Measurements from ENCODE around the gene MED8.

MED8 gene

GRCh38 chr1:43389326-43390313 is at the start of gene MED8, which contains the start of gene SZT2:
MED8 (minus strand) TSS chr1:43389800; CDS start chr1:43389764, 36 bp downstream.
SZT2 (plus strand) TSS chr1:43389899; CDS start chr1:43389969, 70 bp downstream.
- peak; percentile 92 for DNase-seq (ENCODE audit: low read depth)

GRCh38 chr1:43438953-43439581 is 49.5 kb upstream of the MED8 start:
- DNase-seq (ENCODE audit: low read depth) = no peak

- DNase-seq (ENCODE audit: low read depth) = no peak
These were observed 49.0 kb upstream of the MED8 start for GRCh38 chr1:43438576-43438952.

- no peak for DNase-seq (ENCODE audit: low read depth)
These were observed 48.4 kb upstream of the MED8 start for GRCh38 chr1:43438006-43438405.

GRCh38 chr1:43437031-43437973 is 47.7 kb upstream of the MED8 start:
- DNase-seq (ENCODE audit: low read depth) = no peak

GRCh38 chr1:43436371-43436770 is 46.8 kb upstream of the MED8 start:
- no peak for DNase-seq (ENCODE audit: low read depth)

GRCh38 chr1:43435146-43436145 is 45.8 kb upstream of the MED8 start:
- no peak for DNase-seq (ENCODE audit: low read depth)

- DNase-seq (ENCODE audit: low read depth) = no peak
These were observed 44.7 kb upstream of the MED8 start for GRCh38 chr1:43434256-43434655.

GRCh38 chr1:43432907-43433306 is 43.3 kb upstream of the MED8 start:
- DNase-seq (ENCODE audit: low read depth) = no peak

GRCh38 chr1:43432171-43432860 is 42.7 kb upstream of the MED8 start:
- DNase-seq (ENCODE audit: low read depth) = no peak

GRCh38 chr1:43431676-43432075 is 42.1 kb upstream of the MED8 start:
- DNase-seq (ENCODE audit: low read depth) = no peak

- no peak for DNase-seq (ENCODE audit: low read depth)
These were observed 41.2 kb upstream of the MED8 start for GRCh38 chr1:43430831-43431230.

GRCh38 chr1:43427941-43428340 is 38.3 kb upstream of the MED8 start:
- no peak for DNase-seq (ENCODE audit: low read depth)

- DNase-seq (ENCODE audit: low read depth) = no peak
These were observed 37.9 kb upstream of the MED8 start for GRCh38 chr1:43427524-43427923.

- DNase-seq (ENCODE audit: low read depth) = no peak
These were observed 36.6 kb upstream of the MED8 start for GRCh38 chr1:43426221-43426620.

- no peak for DNase-seq (ENCODE audit: low read depth)
These were observed 35.4 kb upstream of the MED8 start for GRCh38 chr1:43425045-43425444.

GRCh38 chr1:43423672-43424550 is 34.3 kb upstream of the MED8 start:
- no peak for DNase-seq (ENCODE audit: low read depth)

GRCh38 chr1:43422995-43423671 is 33.5 kb upstream of the MED8 start:
- no peak for DNase-seq (ENCODE audit: low read depth)
